GM18861 (cell line): ENCODE results near the gene TP63.
A peak's percentile ranks its signal among the peaks of the same experiment; 100 is the strongest.

Source experiments
- ATAC-seq: cut with Tn5 transposase; IDR thresholded peaks from one replicate; pipeline ENCODE4 v1.9.1; 2021; ENCODE audit not compliant: unreplicated experiment

The TP63 gene

DNA sequence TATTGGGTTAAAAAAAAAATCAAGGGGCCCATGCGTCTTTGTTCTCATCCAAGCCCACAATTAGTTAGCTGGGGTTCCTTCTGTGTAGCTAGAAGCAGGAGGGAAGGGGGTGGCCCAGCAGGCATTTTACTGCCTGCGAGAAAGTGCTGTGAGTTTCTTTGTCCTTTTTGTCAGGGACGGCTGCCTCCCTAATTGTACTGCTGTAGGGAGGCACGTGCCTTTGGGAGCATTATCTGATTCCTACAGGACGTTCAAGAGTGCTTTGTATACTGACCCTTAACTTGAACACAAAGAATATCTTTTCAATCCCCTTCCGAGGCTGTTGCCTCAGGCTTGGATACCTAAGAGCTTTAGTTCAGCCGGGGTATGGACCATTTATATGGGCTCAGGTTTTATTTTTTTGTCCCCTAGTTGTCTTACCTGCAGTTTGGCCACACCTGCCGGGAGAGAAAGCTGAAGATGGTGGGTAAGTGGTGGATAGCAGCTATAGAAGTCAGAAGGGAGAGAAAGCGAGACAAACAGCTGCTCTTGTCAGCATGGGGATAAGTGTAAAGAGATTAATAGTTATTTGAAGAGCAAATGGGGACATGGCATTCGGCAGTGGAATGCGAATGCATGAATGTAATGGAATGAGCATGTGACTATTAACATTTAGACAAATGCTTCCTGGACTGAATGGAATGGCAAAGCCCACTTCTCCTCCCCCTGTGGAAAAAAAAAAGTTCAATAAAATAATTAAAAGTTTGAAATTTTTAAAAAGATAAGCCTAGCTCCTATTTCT is 175.2 kb downstream of the TP63 start:
- ATAC-seq = no peak

DNA sequence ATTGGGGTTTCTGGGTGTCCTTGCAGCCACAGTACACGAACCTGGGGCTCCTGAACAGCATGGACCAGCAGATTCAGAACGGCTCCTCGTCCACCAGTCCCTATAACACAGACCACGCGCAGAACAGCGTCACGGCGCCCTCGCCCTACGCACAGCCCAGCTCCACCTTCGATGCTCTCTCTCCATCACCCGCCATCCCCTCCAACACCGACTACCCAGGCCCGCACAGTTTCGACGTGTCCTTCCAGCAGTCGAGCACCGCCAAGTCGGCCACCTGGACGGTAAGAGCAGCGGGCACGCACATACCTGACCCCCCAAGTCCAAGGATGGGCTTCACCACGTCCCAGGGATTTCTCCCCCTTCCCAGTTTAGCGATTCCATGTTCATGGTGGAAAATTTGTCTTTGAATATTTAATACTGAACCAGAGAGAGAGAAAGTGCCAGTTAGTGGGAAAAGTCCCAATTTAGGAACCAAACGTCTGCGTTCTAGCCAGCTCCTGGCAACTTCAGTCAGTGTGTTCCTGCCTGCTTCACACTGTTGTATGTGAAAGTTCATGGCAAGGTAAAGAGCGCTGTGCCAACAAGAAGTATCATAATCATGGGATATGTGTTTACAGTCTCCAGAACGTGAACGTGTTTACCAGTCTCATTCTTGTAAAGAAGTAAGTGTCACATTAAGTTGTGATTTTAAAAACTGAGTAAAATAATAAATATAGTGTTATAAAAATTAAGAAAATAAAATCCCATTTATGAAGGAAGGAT is 177.2 kb downstream of the TP63 start:
- ATAC-seq = no peak

GRCh38 chr3:189809583-189809982 is 178.4 kb downstream of the TP63 start:
- no peak for ATAC-seq

- no peak for ATAC-seq
Observed at GRCh38 chr3:189812806-189813465, 181.7 kb downstream of the TP63 start.

- ATAC-seq = no peak
Observed at GRCh38 chr3:189813647-189814240, 182.6 kb downstream of the TP63 start.

- peak; percentile 67 for ATAC-seq
Observed at GRCh38 chr3:189820365-189820720, 189.2 kb downstream of the TP63 start.

GRCh38 chr3:189821262-189821661 is 190.1 kb downstream of the TP63 start:
- ATAC-seq = no peak

DNA sequence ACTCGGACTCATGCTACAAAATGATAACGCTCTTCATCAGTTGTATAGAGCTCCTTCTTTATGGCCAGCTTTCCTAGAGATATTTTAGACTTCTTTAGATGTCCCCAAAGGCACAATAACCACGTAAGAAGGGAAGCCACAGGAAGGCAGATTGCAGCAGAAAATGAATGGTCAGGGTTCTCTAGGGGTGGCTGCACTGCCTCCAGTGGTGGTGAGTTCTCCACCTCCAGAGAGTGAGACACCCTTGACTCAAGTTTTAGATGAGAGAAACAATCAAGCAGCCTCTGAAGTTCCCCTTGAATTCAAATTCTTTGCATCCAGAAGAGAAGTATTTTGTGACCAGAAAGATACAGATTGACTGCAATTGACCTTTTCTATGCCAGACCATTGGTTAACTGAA is 191.5 kb downstream of the TP63 start:
- ATAC-seq = no peak

GRCh38 chr3:189824629-189825312 is 193.6 kb downstream of the TP63 start:
- ATAC-seq = no peak

- ATAC-seq = no peak
Observed at GRCh38 chr3:189826566-189826965, 195.4 kb downstream of the TP63 start.

DNA sequence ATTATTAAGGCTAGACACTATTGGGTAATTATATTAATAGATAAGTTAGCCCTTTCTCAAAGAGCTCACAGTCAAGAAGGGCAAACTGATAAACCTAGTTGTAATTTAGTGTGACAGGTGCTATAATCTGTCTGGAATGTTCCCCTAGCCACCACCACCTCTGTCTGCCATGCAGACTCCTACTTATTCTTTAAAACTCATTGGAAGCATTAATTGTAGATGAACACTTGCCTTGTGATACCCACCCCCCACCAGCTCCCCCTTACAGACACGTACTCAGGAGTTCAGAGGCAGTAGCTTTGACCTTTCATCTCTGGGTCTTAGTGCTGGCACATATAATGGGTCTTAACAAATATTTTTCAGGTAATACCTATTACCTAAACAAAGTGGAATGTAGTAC is 195.9 kb downstream of the TP63 start:
- no peak for ATAC-seq

DNA sequence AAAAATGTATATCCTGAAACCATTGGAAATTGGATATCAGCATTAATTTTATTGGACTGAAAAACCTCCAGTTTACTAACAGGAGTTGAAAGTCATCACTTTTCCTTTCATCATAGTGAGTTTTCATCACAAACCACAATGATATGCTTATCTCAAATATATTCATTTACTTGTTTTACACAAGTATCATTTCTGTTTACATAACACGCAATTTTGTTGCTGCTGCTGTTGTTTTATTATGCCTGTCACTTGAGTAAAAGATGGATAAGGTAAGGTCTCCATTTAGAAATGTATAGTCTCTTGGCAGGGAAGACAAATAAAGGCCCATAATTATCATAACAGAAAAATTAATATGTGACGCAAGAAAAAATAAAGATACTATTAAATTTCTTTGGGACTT is 199.2 kb downstream of the TP63 start:
- no peak for ATAC-seq

DNA sequence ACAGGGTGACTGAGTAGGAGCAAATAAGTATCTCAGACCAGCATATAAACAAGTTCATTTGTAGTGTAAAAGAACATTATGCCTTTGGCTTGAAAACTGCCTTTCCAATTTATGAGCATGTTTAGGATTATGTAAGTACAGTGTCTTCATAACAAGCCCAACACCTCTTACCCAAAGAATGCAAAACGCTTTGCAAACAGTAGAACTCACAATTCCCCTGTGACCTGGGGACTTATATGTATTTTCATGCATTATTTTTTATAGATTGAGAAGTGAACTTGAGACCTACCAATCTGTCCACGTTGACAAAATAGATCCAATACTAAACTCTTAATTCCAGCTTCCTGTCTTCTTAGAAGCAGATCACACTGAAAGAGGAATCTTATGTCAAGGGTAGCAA is 202.1 kb downstream of the TP63 start:
- ATAC-seq = no peak

- ATAC-seq = no peak
Observed at GRCh38 chr3:189833996-189834395, 202.8 kb downstream of the TP63 start.

- no peak for ATAC-seq
Observed at GRCh38 chr3:189834462-189834861, 203.3 kb downstream of the TP63 start.

DNA sequence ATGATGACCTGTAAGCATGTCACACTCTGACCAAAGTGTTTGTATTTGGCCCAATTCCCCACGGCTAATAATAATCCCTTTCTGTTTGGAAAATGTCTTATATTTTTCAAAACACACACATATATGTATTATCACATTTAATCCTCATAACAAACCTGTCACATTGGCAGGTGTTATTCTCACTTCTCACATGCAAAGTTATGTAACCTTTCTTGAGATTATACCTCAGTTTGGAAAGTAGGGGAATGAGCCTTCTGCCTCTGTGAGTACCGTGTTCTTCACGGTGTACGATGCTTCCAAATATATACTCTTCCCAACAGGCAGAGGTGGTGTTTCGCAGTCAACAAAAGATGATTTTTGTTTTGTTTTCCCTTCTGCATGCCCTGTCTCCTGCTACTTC is 205.6 kb downstream of the TP63 start:
- no peak for ATAC-seq

DNA sequence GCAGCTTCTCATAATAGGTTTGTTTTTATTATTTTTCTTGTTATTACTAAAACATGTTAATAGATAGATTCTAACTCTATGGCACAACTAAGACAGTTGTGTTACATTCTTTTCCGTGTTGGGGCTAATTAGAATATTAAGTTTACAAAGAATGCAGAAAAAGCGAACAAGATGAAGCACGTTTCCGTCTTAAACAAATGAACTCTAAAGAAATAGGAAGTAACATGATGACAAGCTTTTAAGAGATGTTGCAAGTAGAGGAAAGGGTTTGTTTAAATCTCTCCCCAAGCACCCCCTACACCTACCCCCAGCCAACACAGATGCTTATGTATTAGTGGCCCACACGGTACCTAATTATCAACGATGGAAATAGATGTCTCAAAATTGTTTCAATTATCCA is 207.1 kb downstream of the TP63 start:
- no peak for ATAC-seq

- ATAC-seq = no peak
Observed at GRCh38 chr3:189839576-189839975, 208.4 kb downstream of the TP63 start.

- no peak for ATAC-seq
Observed at GRCh38 chr3:189841473-189842205, 210.4 kb downstream of the TP63 start.
